ENCODE measurements around the gene CSMD2. TPM values are rescaled to one million over a fixed set of nuclear protein-coding genes. Genes with fewer than 3 reads are reported as not detected.
"Not testable (repeated sequence)": the region's sequence is repeated elsewhere in the genome, so short reads cannot be mapped to it uniquely, and the experiment has no call there.

Gene CSMD2
- polyA plus RNA-seq, 2 donors, result 0.02 to 0.08 TPM

- no peaks in the 10 kb centered on the region for H3K27me3 ChIP-seq (ENCODE audit: control insufficient read depth in 1 of 2, insufficient read depth in 2 of 2, low read length in 2 of 2)
- no peak overlapping the region for H3K27ac ChIP-seq (ENCODE audit: low read depth in 2 of 2, low read length in 1 of 2)
- H3K4me3 ChIP-seq (ENCODE audit: low read depth in 1 of 2, low read length in 2 of 2), result no peak overlapping the region
- 81 to 82% methylated on average over 10 of the region's 10 CpGs for WGBS, 2 donors
- no peaks in the 10 kb centered on the region for H3K9me3 ChIP-seq (ENCODE audit: control insufficient read depth in 2 of 2, insufficient read depth in 1 of 2, low read depth in 1 of 2, low read length in 1 of 2)
- no peaks in the 10 kb centered on the region for H3K36me3 ChIP-seq (ENCODE audit: control insufficient read depth in 2 of 2, insufficient read depth in 2 of 2, low read length in 1 of 2)
- H3K4me1 ChIP-seq (ENCODE audit: control insufficient read depth in 2 of 2, insufficient read depth in 2 of 2, low read length in 1 of 2), result no peaks in the 10 kb centered on the region
Observed at GRCh38 chr1:34122080-34122932, 42.7 kb downstream of the CSMD2 start.

- Histone ChIP-seq H3K36me3 (ENCODE audit: control insufficient read depth in 2 of 2, insufficient read depth in 2 of 2, low read length in 1 of 2) (no peaks in the 10 kb centered on the region), H3K4me1 (ENCODE audit: control insufficient read depth in 2 of 2, insufficient read depth in 2 of 2, low read length in 1 of 2) (no peaks in the 10 kb centered on the region), H3K9me3 (ENCODE audit: control insufficient read depth in 2 of 2, insufficient read depth in 1 of 2, low read depth in 1 of 2, low read length in 1 of 2) (no peaks in the 10 kb centered on the region), H3K27ac (ENCODE audit: low read depth in 2 of 2, low read length in 1 of 2) (no peak overlapping the region), H3K4me3 (ENCODE audit: low read depth in 1 of 2, low read length in 2 of 2) (no peak overlapping the region), H3K27me3 (ENCODE audit: control insufficient read depth in 1 of 2, insufficient read depth in 2 of 2, low read length in 2 of 2) (no peaks in the 10 kb centered on the region)
- WGBS, 2 donors, result 89 to 90% methylated on average over 1 of the region's 1 CpG
Observed at GRCh38 chr1:34115233-34115632, 49.8 kb downstream of the CSMD2 start.

- Histone ChIP-seq H3K4me3 (ENCODE audit: low read depth in 1 of 2, low read length in 2 of 2) (no peak overlapping the region), H3K4me1 (ENCODE audit: control insufficient read depth in 2 of 2, insufficient read depth in 2 of 2, low read length in 1 of 2) (no peaks in the 10 kb centered on the region), H3K27ac (ENCODE audit: low read depth in 2 of 2, low read length in 1 of 2) (no peak overlapping the region), H3K9me3 (ENCODE audit: control insufficient read depth in 2 of 2, insufficient read depth in 1 of 2, low read depth in 1 of 2, low read length in 1 of 2) (no peaks in the 10 kb centered on the region), H3K27me3 (ENCODE audit: control insufficient read depth in 1 of 2, insufficient read depth in 2 of 2, low read length in 2 of 2) (no peaks in the 10 kb centered on the region), H3K36me3 (ENCODE audit: control insufficient read depth in 2 of 2, insufficient read depth in 2 of 2, low read length in 1 of 2) (no peaks in the 10 kb centered on the region)
- WGBS, 2 donors, result 57 to 67% methylated on average over 1 of the region's 1 CpG
Observed at GRCh38 chr1:34113887-34114286, 51.1 kb downstream of the CSMD2 start.

- no peak overlapping the region for H3K4me3 ChIP-seq (ENCODE audit: low read depth in 1 of 2, low read length in 2 of 2)
- H3K27me3 ChIP-seq (ENCODE audit: control insufficient read depth in 1 of 2, insufficient read depth in 2 of 2, low read length in 2 of 2), result no peaks in the 10 kb centered on the region
- no peaks in the 10 kb centered on the region for H3K36me3 ChIP-seq (ENCODE audit: control insufficient read depth in 2 of 2, insufficient read depth in 2 of 2, low read length in 1 of 2)
- H3K4me1 ChIP-seq (ENCODE audit: control insufficient read depth in 2 of 2, insufficient read depth in 2 of 2, low read length in 1 of 2), result no peaks in the 10 kb centered on the region
- WGBS, 2 donors, result 46 to 59% methylated on average over 2 of the region's 2 CpGs
- no peak overlapping the region for H3K27ac ChIP-seq (ENCODE audit: low read depth in 2 of 2, low read length in 1 of 2)
- no peaks in the 10 kb centered on the region for H3K9me3 ChIP-seq (ENCODE audit: control insufficient read depth in 2 of 2, insufficient read depth in 1 of 2, low read depth in 1 of 2, low read length in 1 of 2)
Observed at GRCh38 chr1:34113362-34113761, 51.7 kb downstream of the CSMD2 start.

- no peak overlapping the region for H3K27ac ChIP-seq (ENCODE audit: low read depth in 2 of 2, low read length in 1 of 2)
- no peaks in the 10 kb centered on the region for H3K4me1 ChIP-seq (ENCODE audit: control insufficient read depth in 2 of 2, insufficient read depth in 2 of 2, low read length in 1 of 2)
- no peaks in the 10 kb centered on the region for H3K36me3 ChIP-seq (ENCODE audit: control insufficient read depth in 2 of 2, insufficient read depth in 2 of 2, low read length in 1 of 2)
- no peaks in the 10 kb centered on the region for H3K27me3 ChIP-seq (ENCODE audit: control insufficient read depth in 1 of 2, insufficient read depth in 2 of 2, low read length in 2 of 2)
- H3K4me3 ChIP-seq (ENCODE audit: low read depth in 1 of 2, low read length in 2 of 2), result no peak overlapping the region
- no peaks in the 10 kb centered on the region for H3K9me3 ChIP-seq (ENCODE audit: control insufficient read depth in 2 of 2, insufficient read depth in 1 of 2, low read depth in 1 of 2, low read length in 1 of 2)
- WGBS, 2 donors, result 84 to 87% methylated on average over 3 of the region's 3 CpGs
Observed at GRCh38 chr1:34108711-34109110, 56.3 kb downstream of the CSMD2 start.

- Histone ChIP-seq H3K36me3 (ENCODE audit: control insufficient read depth in 2 of 2, insufficient read depth in 2 of 2, low read length in 1 of 2) (no peaks in the 10 kb centered on the region), H3K27ac (ENCODE audit: low read depth in 2 of 2, low read length in 1 of 2) (no peak overlapping the region), H3K27me3 (ENCODE audit: control insufficient read depth in 1 of 2, insufficient read depth in 2 of 2, low read length in 2 of 2) (no peaks in the 10 kb centered on the region), H3K9me3 (ENCODE audit: control insufficient read depth in 2 of 2, insufficient read depth in 1 of 2, low read depth in 1 of 2, low read length in 1 of 2) (no peaks in the 10 kb centered on the region), H3K4me1 (ENCODE audit: control insufficient read depth in 2 of 2, insufficient read depth in 2 of 2, low read length in 1 of 2) (no peaks in the 10 kb centered on the region), H3K4me3 (ENCODE audit: low read depth in 1 of 2, low read length in 2 of 2) (no peak overlapping the region)
- WGBS, 2 donors, result 76 to 77% methylated on average over 2 of the region's 2 CpGs
Observed at GRCh38 chr1:34108269-34108668, 56.8 kb downstream of the CSMD2 start.

GRCh38 chr1:34101151-34101550, 63.9 kb downstream of the CSMD2 start:
- H3K4me1 ChIP-seq (ENCODE audit: control insufficient read depth in 2 of 2, insufficient read depth in 2 of 2, low read length in 1 of 2), result no peaks in the 10 kb centered on the region
- no peaks in the 10 kb centered on the region for H3K9me3 ChIP-seq (ENCODE audit: control insufficient read depth in 2 of 2, insufficient read depth in 1 of 2, low read depth in 1 of 2, low read length in 1 of 2)
- no peak overlapping the region for H3K4me3 ChIP-seq (ENCODE audit: low read depth in 1 of 2, low read length in 2 of 2)
- no peaks in the 10 kb centered on the region for H3K36me3 ChIP-seq (ENCODE audit: control insufficient read depth in 2 of 2, insufficient read depth in 2 of 2, low read length in 1 of 2)
- 74 to 87% methylated on average over 1 of the region's 1 CpG for WGBS, 2 donors
- H3K27me3 ChIP-seq (ENCODE audit: control insufficient read depth in 1 of 2, insufficient read depth in 2 of 2, low read length in 2 of 2), result no peaks in the 10 kb centered on the region
- H3K27ac ChIP-seq (ENCODE audit: low read depth in 2 of 2, low read length in 1 of 2), result no peak overlapping the region

GRCh38 chr1:34100332-34100731, 64.7 kb downstream of the CSMD2 start:
- no peak overlapping the region for H3K4me3 ChIP-seq (ENCODE audit: low read depth in 1 of 2, low read length in 2 of 2)
- H3K36me3 ChIP-seq (ENCODE audit: control insufficient read depth in 2 of 2, insufficient read depth in 2 of 2, low read length in 1 of 2), result no peaks in the 10 kb centered on the region
- no peaks in the 10 kb centered on the region for H3K9me3 ChIP-seq (ENCODE audit: control insufficient read depth in 2 of 2, insufficient read depth in 1 of 2, low read depth in 1 of 2, low read length in 1 of 2)
- H3K27me3 ChIP-seq (ENCODE audit: control insufficient read depth in 1 of 2, insufficient read depth in 2 of 2, low read length in 2 of 2), result no peaks in the 10 kb centered on the region
- H3K4me1 ChIP-seq (ENCODE audit: control insufficient read depth in 2 of 2, insufficient read depth in 2 of 2, low read length in 1 of 2), result no peaks in the 10 kb centered on the region
- H3K27ac ChIP-seq (ENCODE audit: low read depth in 2 of 2, low read length in 1 of 2), result no peak overlapping the region
- 72 to 76% methylated on average over 5 of the region's 5 CpGs for WGBS, 2 donors

GRCh38 chr1:34092399-34092798, 72.6 kb downstream of the CSMD2 start:
- 95% methylated on average over 14 to 19 of the region's 27 CpGs for WGBS, 2 donors
- not testable (repeated sequence) for H3K4me3 ChIP-seq (ENCODE audit: low read depth in 1 of 2, low read length in 2 of 2); H3K27me3 ChIP-seq (ENCODE audit: control insufficient read depth in 1 of 2, insufficient read depth in 2 of 2, low read length in 2 of 2); H3K27ac ChIP-seq (ENCODE audit: low read depth in 2 of 2, low read length in 1 of 2); H3K4me1 ChIP-seq (ENCODE audit: control insufficient read depth in 2 of 2, insufficient read depth in 2 of 2, low read length in 1 of 2); H3K9me3 ChIP-seq (ENCODE audit: control insufficient read depth in 2 of 2, insufficient read depth in 1 of 2, low read depth in 1 of 2, low read length in 1 of 2); H3K36me3 ChIP-seq (ENCODE audit: control insufficient read depth in 2 of 2, insufficient read depth in 2 of 2, low read length in 1 of 2)

GRCh38 chr1:34089731-34090130, 75.3 kb downstream of the CSMD2 start:
- Histone ChIP-seq H3K9me3 (ENCODE audit: control insufficient read depth in 2 of 2, insufficient read depth in 1 of 2, low read depth in 1 of 2, low read length in 1 of 2) (no peaks in the 10 kb centered on the region), H3K27me3 (ENCODE audit: control insufficient read depth in 1 of 2, insufficient read depth in 2 of 2, low read length in 2 of 2) (no peaks in the 10 kb centered on the region), H3K4me3 (ENCODE audit: low read depth in 1 of 2, low read length in 2 of 2) (no peak overlapping the region), H3K27ac (ENCODE audit: low read depth in 2 of 2, low read length in 1 of 2) (no peak overlapping the region), H3K4me1 (ENCODE audit: control insufficient read depth in 2 of 2, insufficient read depth in 2 of 2, low read length in 1 of 2) (no peaks in the 10 kb centered on the region), H3K36me3 (ENCODE audit: control insufficient read depth in 2 of 2, insufficient read depth in 2 of 2, low read length in 1 of 2) (no peaks in the 10 kb centered on the region)
- WGBS, 2 donors, result 74 to 79% methylated on average over 6 of the region's 6 CpGs
